ENCODE results near the gene TM9SF2.
A peak's percentile ranks its signal among the peaks of the same experiment; 100 is the strongest.
"Not testable (repeated sequence)": the region's sequence is repeated elsewhere in the genome, so short reads cannot be mapped to it uniquely, and the experiment has no call there.

TM9SF2 gene, protein sequence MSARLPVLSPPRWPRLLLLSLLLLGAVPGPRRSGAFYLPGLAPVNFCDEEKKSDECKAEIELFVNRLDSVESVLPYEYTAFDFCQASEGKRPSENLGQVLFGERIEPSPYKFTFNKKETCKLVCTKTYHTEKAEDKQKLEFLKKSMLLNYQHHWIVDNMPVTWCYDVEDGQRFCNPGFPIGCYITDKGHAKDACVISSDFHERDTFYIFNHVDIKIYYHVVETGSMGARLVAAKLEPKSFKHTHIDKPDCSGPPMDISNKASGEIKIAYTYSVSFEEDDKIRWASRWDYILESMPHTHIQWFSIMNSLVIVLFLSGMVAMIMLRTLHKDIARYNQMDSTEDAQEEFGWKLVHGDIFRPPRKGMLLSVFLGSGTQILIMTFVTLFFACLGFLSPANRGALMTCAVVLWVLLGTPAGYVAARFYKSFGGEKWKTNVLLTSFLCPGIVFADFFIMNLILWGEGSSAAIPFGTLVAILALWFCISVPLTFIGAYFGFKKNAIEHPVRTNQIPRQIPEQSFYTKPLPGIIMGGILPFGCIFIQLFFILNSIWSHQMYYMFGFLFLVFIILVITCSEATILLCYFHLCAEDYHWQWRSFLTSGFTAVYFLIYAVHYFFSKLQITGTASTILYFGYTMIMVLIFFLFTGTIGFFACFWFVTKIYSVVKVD

GRCh38 chr13:99501184-99501847 lies at the start of gene TM9SF2:
TM9SF2 (plus strand) TSS chr13:99501472; CDS start chr13:99501607, 135 bp downstream.
- DNase-seq = peak; percentile 99
- peak; percentile 60 for ATAC-seq

DNA sequence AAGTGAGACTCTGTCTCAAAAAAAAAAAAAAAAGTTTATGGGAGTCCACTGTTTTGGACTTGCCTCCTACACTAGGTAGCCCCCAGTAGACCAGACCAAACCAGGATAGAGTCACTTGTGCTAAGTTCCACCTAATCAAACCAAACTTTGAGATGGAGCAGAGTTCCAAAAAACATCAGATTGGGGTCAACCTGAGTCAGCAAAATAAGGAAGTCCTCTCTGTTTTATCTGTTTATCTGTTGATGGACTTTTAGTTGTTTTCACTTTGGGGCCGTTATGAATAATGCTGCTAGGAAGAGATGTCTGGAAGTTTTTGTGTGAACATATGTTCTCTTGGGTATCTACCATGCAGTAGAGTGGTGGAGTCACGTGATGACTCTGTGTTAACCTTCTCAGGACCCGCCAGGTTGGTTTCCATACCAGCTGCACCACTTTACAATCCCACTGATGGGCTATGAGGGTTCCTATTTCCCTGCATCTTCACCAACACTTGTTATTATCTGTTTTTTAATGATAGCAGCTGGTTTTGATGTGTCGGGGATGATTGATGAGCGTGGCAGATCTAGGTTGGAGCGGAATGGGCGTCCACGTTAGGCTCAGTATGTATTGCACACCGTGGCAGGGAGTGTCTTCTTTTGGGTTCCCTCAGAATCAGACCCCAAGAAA lies 46.6 kb upstream of the TM9SF2 start:
- no peak for ATAC-seq
- DNase-seq = no peak

DNA sequence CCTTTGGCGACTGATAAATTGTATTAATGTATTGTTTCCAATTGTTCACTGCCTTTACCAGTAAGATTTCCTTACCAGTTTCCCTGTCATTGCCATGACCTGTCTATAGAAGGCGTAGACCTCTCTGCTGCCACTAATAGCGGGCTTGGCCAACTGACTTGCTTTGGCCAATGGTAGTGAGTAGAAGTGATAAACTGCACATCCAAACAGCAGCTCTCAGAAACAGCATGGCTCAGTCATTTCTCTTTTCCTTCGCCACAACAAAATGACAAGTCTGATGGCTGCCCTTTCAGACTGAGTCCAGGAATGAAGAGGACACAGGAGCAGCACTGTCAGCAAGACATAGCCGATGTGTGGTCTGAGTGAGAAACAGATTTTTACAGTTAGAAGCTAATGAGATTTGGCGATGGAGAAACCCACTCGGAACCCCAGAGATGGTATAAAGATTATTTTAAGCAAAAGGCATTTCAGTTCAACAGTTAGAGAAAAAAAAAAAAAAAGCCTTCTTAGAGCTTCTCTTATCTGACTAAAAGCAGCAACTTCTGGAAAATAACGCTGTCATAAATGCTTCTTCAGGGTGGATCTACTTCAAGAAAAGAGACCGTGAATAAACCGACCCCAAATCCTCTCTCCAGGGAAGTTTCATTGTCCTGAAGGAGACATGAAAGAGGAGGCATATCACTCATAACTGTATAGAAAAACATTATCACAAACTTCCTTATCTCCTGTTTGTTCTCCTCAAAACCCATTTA lies 42.0 kb upstream of the TM9SF2 start:
- no peak for ATAC-seq

DNA sequence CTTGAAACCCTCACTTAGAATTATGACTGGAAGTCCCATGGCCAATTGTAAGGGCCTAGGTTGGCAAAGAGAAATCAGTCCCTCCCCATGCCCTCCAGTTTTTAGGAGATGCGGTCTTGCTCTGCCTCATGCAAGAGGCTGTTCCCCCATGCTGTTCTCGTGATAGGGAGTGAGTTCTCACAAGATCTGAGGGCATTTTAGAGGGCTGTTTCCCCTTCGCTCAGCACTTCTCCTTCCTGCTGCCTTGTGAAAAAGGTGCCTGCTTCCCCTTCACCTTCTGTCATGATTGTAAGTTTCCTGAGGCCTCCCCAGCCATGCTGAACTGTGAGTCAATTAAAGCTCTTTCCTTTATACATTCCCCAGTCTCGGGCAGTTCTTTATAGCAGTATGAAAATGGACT lies 40.5 kb upstream of the TM9SF2 start:
- not testable (repeated sequence) for DNase-seq, ATAC-seq

More for the DNA sequence above, 42.0 kb upstream of the TM9SF2 start:
- no peak for DNase-seq

DNA sequence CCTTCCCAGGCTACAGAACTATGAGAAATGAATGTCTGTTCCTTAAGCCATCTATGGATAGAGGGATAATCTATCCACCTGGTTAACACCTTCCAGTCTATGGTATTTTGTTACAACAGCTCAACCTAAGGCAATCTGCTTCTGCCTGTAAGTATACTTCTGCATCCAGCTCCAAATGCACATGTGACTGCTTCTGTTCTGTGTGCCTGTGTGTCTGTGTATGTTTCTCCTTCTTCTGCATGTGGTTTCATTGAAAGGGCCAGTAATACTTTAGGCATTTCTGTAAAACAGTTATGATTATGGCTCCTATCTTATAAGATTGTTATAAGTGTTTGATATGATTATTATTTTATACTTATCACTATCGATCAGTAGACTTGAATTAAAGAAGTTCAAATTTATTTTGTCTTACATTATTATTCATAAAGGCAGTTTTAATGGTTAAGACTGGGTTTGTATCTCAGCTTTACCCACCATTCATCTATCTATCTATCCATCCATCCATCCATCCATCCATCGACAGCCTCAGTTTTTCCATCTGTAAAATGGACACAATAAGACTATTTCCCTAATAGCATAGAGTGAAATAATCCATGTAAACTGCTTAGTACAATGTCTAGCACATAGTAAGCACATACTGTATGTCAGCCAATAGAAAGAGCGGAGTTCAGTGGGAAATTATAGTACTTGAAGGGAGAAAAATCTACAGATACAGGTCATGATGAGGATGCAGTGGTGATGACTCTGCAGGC lies 37.5 kb upstream of the TM9SF2 start:
- no peak for DNase-seq
- ATAC-seq = no peak

DNA sequence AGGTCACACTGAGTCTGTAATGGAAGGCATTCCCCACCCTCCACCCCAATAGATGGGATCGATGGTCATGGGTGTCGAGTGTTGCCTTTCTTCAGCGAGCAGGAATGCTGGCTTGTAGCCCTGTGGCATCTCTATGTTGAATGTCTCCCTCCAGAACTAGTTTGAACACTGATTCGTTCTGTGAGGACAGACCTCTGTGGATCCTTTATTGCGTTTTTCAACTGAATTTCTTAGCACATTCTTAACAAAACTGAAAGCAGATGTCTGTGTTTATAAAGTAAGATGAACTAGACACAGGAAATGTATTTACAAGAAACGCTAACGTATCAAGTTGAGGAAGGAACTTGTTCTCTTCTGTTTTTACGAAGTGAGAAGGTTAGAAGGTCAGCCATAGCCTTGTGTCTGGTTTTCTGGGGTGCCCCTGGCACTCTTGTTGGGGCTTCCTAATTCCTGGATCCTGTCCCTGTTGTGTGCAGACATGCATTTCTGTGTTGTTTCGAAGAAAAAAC lies 36.8 kb upstream of the TM9SF2 start:
- ATAC-seq (no peak), DNase-seq (no peak)

- ATAC-seq = no peak
- no peak for DNase-seq
Measured at GRCh38 chr13:99465454-99465853, 35.8 kb upstream of the TM9SF2 start.

DNA sequence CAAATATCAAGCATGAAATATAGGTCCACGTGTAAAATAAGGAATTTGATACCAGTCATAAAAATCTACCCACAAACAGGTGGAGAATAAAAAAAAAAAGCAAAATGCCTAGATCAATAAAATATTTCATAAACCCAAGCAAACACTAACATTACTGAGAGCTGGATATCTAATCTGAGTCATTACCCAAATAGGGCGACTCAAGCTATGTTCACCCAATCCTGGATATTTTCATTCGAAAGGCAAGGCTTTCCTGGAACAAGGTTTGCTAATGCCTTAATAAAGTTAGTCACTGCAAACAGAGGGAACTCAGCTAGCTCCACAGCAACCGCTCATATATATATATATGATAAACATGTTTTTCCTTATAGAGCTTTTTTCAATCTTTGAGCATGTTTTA lies 33.5 kb upstream of the TM9SF2 start:
- no peak for ATAC-seq

DNA sequence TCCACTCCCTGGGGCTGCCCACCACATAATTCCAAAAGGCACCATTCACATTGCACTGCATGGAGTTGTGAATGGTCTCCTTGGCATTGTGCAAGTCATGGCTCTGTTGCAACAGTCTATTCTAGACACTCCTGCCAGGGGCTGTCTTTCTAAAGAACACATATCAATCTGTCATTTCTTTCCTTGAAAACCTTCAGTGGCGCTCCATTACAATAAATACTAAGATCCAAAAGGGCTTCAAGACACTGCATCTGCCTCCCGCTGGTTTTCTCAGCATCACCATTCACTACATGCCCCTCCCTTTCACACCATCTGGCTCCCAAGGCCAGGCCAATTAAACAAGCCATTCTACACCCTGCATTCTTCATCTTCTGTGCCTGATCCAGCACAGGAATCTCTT lies 32.2 kb upstream of the TM9SF2 start:
- DNase-seq (no peak), ATAC-seq (no peak)

More for the DNA sequence above, 33.5 kb upstream of the TM9SF2 start:
- DNase-seq = no peak

DNA sequence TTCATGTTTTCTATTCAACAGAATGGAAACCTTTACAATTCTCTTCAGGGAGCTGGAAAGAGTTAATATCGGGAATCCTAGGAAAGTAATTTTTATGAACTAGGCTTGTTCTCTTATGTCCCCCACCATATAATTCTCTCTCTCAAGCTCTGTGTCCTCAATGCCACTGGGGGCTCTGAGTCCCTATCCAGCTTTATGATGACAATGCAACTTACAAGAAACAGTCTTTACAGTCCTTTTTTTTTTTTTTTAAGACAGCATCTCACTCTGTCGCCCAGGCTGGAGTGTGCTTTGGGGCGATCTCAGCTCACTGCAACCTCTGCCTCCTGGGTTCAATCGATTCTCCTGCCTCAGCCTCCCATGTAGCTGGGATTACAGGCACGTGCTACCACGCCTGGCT lies 31.2 kb upstream of the TM9SF2 start:
- DNase-seq (no peak), ATAC-seq (no peak)

DNA sequence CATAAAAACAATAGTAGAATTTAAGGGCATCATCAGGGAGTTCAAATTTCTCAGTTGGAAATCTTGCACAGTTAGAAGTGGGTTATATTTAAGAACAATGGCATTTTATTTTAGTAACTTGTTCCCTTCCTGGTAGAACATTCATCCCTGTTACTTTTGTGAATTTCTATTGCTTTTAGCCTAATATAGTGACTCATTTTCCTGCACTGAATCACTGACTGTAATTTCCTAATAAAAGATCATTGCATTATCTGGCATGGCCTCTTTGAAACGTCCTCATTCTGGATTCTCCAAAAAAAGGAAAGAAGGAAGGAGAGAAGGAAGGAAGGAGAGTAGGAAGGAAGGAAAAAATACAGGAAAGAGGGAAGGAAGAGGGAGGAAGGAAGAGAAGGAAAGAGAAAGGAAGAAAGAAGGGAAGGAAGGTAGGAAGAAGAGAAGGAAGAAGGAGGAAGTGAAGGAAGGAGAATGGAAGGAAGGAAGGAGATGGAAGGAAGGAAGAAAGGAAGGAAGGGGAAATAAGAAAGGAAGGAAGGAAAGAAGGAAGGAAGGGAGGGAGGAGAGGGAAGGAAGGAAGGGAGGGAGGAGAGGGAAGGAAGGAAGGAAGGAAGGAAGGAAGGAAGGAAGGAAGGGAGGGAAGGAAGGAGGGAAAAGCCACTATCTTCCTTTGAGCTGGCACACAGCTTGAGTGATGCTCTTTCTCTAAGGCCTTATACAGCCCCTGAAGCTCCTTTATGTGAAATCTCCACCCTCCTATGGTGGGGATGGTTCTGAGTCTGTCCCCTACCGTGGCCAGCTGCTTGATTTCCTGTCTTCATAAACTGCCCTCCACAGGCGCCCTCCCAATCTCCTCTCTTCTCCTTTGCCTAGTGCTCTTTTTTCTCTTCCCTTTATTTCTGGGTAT lies 29.8 kb upstream of the TM9SF2 start:
- DNase-seq (no peak), ATAC-seq (no peak)

- DNase-seq = no peak
- no peak for ATAC-seq
Measured at GRCh38 chr13:99472122-99472440, 29.2 kb upstream of the TM9SF2 start.

DNA sequence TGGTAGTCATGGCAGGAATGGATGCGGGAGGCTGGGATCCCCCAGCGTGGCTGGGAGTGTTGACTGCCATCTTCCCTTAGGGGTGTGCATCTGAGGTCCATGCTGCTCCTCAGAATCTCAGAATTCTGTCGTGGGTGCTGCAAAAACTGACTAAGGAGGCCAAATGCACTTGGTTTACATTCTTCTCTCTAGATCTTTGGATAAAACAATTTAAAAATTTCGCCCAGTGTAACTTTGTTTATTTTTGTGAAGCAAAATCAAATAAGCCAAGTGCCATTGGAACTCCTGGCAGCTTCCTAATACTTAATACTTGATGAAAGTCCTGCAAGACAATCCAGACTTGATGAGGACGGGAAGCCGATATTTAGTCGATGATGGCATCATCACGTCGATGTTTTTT lies 27.8 kb upstream of the TM9SF2 start:
- ATAC-seq (no peak), DNase-seq (no peak)

- no peak for ATAC-seq
- DNase-seq = no peak
Measured at GRCh38 chr13:99476648-99477047, 24.6 kb upstream of the TM9SF2 start.

DNA sequence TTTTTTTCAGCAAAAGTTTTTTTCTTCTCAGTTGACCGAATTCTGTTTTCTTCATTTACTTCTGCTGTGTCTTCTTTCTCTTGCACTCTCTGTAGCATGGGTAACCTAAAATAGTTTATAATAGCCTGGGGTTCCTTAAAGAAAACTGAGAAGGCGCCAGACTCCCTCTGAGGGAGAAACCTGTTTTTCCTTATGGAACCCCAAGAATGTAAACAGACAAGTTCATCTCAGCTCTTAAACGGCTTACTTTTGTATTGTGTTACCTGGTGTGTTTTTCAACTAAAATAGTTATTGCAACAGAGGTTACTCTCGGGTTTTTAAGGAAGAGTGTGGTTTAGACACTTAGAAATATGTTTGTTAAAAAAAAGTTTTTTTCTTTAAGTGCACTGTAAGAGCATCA lies 23.8 kb upstream of the TM9SF2 start:
- no peak for ATAC-seq

GRCh38 chr13:99481366-99481765 lies 19.9 kb upstream of the TM9SF2 start:
- no peak for ATAC-seq
- DNase-seq = no peak

More for the DNA sequence above, 23.8 kb upstream of the TM9SF2 start:
- DNase-seq = no peak

DNA sequence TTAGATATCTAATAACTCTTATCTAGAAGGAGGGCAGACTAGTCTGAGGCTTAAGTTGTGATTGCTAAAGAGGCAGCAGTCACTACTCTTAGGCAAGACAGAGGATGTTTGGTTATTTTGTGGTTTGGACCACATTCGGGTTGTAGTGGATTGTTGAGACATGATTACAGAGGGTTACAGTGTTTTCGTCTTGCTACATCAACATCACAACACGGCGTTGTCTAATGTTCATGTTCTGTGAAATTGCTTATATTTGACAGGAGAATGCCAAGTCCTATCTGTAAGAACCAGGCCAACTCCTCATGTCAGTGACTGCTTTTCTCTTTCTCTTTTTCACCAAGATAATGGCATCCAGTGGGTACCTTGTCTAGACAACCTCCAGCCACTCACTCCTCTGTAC lies 16.8 kb upstream of the TM9SF2 start:
- ATAC-seq = no peak
- DNase-seq = no peak

GRCh38 chr13:99486996-99487395 lies 14.3 kb upstream of the TM9SF2 start:
- DNase-seq (no peak), ATAC-seq (no peak)

- no peak for ATAC-seq
- DNase-seq = no peak
Measured at GRCh38 chr13:99489028-99489427, 12.2 kb upstream of the TM9SF2 start.

DNA sequence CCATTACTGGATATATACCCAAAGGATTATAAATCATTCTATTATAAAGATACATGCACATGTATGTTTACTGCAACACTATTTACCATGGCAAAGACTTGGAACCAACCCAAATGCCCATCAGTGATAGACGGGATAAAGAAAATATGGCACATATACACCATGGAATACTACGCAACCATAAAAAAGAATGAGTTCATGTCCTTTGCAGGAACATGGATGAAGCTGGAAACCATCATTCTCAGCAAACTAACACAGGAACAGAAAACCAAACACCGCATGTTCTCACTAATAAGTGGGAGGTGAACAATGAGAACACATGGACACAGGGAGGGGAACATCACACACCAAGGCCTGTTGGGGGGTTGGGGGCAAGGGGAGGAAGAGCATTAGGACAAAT lies 9.5 kb upstream of the TM9SF2 start:
- ATAC-seq, DNase-seq: not testable (repeated sequence)

Data from stimulated activated naive CD8-positive, alpha-beta T cell treated with anti-CD3 and anti-CD28 coated beads, Interleukin-15, Interleukin-2, amounts not matched to agents 100 U/mL and 50 U/mL, for 24 hours (primary cell).